ENCODE results near the gene ADCY5.

The ADCY5 gene

DNA sequence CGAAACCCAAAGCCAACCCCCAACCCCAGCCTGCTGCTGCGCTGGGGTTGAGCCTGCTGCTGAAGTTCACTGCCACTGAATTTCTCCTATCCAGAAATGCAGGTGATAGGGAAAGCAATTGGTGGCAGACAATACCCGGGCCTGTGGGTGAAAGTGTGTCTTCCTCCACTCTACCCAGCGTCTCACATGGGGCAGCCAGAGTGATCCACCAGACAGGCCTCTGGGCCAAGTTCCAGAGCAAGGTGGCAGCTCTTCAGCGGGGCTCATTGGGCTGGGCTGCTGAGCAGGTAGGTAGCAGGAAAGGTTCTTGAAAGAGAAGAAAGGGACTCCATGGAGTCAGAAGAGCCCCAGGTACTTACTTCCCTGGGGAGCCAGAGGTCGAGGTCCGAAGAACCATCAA lies 6.0 kb downstream of the ADCY5 start:
- Histone ChIP-seq H3K4me3 (ENCODE audit: low read depth, low read length) (no peak overlapping the region), H3K9me3 (ENCODE audit: control insufficient read depth, insufficient read depth, low read length) (no peaks in the 10 kb centered on the region), H3K27me3 (ENCODE audit: control insufficient read depth, insufficient read depth, low read length) (peaks cover 20% of the 10 kb centered on the region), H3K36me3 (ENCODE audit: control insufficient read depth, insufficient read depth, low read length) (no peaks in the 10 kb centered on the region), H3K4me1 (ENCODE audit: control insufficient read depth, insufficient read depth, low read length) (peaks cover 4% of the 10 kb centered on the region), H3K9ac (ENCODE audit: low read depth, low read length) (no peak overlapping the region)

DNA sequence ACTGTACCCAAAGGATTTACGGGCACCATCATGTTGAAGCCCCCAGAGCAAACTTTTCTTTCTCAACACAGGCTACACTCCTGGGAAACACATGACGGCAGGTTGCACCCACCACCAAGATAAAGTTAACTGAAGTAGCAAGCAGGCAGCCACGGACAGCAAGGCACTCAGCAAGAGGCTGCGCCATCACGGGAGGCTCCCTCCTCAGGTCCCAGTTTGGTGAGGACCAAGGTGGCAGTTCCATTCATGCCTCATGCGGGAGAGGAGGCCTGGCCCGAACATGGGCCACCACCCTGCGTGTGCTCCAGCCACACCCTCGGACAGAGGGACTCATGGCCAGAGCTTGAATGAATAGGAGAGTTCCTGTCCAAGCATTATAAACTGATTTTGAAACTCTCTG lies 6.8 kb downstream of the ADCY5 start:
- no peak overlapping the region for H3K4me3 ChIP-seq (ENCODE audit: low read depth, low read length)
- no peaks in the 10 kb centered on the region for H3K9me3 ChIP-seq (ENCODE audit: control insufficient read depth, insufficient read depth, low read length)
- H3K27me3 ChIP-seq (ENCODE audit: control insufficient read depth, insufficient read depth, low read length), result peaks cover 14% of the 10 kb centered on the region
- H3K36me3 ChIP-seq (ENCODE audit: control insufficient read depth, insufficient read depth, low read length), result no peaks in the 10 kb centered on the region
- peaks cover 4% of the 10 kb centered on the region for H3K4me1 ChIP-seq (ENCODE audit: control insufficient read depth, insufficient read depth, low read length)
- no peak overlapping the region for H3K9ac ChIP-seq (ENCODE audit: low read depth, low read length)

DNA sequence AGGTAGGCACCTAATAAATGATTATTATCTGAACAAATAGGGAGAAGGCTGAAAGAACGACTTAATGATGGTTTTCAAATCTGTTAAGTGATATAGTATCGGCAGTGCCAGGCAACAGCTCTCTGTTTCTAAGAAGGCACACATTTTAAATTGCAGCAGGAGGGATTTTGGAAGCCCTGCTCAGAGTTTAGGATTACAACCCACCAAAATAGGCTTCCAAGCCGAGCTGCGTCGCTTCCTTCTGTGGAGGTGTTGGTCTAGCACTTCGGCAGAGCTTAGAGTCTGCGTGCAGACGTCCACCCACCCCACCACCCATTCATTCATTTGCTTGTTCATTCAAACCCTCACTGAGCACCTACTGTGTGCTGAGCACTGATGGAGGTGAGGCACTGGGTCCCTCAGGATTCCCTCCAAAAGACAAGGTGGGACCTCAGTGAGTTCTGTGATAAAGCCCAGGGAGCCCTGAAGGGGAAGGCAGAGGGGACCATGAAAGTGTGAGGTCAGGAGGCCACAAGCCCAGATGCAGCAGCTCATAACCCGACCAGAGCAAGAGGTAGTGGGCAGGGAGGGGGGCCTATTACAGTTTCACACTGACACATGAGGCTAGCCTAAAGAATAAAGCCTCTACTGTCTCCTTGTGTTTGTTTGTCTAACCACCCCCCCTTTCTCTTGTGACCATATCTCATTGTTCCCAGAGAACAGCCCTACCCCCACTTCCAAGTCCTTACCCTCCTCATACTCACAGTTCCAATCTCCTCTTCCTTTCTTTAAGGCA lies 8.9 kb downstream of the ADCY5 start:
- Histone ChIP-seq H3K4me3 (ENCODE audit: low read depth, low read length) (no peak overlapping the region), H3K36me3 (ENCODE audit: control insufficient read depth, insufficient read depth, low read length) (no peaks in the 10 kb centered on the region), H3K9me3 (ENCODE audit: control insufficient read depth, insufficient read depth, low read length) (no peaks in the 10 kb centered on the region), H3K9ac (ENCODE audit: low read depth, low read length) (no peak overlapping the region), H3K27me3 (ENCODE audit: control insufficient read depth, insufficient read depth, low read length) (no peaks in the 10 kb centered on the region), H3K4me1 (ENCODE audit: control insufficient read depth, insufficient read depth, low read length) (peaks cover 2% of the 10 kb centered on the region)

DNA sequence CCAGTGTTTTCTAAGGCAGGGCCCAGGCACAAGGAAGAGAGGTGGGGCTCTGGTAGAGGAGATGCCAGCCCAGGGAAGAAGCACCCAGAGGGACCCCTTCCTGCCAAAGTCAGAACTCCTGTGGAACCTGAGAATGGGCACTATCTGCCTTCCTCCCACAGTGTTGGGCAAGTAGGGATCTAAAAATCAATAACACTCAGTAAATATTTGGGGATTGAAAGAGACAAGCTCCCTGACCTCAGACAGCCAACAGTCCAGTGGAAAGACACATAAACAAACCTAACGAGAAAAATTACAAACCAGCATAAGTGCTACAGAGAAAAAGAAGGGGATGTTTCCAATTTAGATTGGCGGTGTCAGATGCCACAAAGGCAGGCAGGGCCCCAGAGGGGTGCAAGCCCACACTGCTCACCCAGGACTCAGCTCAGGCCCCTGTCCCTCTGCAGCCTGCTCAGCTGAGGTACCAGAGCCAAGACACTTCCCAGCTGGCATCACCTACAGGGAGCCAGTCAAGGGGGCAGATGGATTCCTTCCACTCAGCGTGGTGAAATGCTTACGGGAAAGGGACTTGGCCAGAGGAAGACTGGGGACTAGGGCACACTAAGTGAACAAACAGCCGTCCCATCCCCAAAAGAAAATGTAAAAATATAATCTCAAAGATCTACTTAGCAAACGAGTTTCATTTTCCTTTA lies 15.9 kb downstream of the ADCY5 start:
- H3K36me3 ChIP-seq (ENCODE audit: control insufficient read depth, insufficient read depth, low read length), result no peaks in the 10 kb centered on the region
- no peaks in the 10 kb centered on the region for H3K4me1 ChIP-seq (ENCODE audit: control insufficient read depth, insufficient read depth, low read length)
- H3K9ac ChIP-seq (ENCODE audit: low read depth, low read length), result no peak overlapping the region
- H3K27me3 ChIP-seq (ENCODE audit: control insufficient read depth, insufficient read depth, low read length), result no peaks in the 10 kb centered on the region
- H3K9me3 ChIP-seq (ENCODE audit: control insufficient read depth, insufficient read depth, low read length), result no peaks in the 10 kb centered on the region
- H3K4me3 ChIP-seq (ENCODE audit: low read depth, low read length), result no peak overlapping the region

DNA sequence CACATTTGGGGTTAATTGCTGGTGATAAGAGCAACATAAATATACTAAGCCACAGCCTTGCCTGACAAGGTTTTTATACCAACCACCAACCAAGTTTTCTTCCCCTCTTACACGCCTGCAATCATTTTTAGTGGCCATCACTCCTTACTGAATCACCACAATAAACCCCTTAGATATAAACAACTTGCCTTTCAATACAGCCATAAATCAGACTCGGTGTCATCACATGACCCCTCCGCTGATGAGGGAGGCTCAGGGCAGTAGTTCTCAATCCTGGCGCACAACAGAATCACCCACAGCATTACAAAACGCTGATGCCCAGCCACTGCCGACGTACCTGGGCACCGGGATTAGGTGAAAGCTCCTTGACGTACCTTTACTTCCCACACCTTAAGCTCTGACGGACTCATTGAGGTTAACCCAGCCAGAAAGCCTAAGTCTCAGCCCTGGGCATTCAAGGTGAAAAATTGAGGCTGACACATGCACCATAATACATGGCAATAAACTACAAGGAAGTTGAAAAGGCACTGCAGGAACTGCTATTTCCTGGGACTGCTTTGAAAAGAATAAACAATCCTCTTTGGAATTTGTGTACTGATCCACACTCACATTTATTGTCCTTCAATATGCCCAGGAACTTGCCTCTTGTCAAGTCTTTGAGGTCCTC lies 17.1 kb downstream of the ADCY5 start:
- Histone ChIP-seq H3K36me3 (ENCODE audit: control insufficient read depth, insufficient read depth, low read length) (no peaks in the 10 kb centered on the region), H3K27me3 (ENCODE audit: control insufficient read depth, insufficient read depth, low read length) (no peaks in the 10 kb centered on the region), H3K9me3 (ENCODE audit: control insufficient read depth, insufficient read depth, low read length) (no peaks in the 10 kb centered on the region), H3K9ac (ENCODE audit: low read depth, low read length) (no peak overlapping the region), H3K4me1 (ENCODE audit: control insufficient read depth, insufficient read depth, low read length) (no peaks in the 10 kb centered on the region), H3K4me3 (ENCODE audit: low read depth, low read length) (no peak overlapping the region)

DNA sequence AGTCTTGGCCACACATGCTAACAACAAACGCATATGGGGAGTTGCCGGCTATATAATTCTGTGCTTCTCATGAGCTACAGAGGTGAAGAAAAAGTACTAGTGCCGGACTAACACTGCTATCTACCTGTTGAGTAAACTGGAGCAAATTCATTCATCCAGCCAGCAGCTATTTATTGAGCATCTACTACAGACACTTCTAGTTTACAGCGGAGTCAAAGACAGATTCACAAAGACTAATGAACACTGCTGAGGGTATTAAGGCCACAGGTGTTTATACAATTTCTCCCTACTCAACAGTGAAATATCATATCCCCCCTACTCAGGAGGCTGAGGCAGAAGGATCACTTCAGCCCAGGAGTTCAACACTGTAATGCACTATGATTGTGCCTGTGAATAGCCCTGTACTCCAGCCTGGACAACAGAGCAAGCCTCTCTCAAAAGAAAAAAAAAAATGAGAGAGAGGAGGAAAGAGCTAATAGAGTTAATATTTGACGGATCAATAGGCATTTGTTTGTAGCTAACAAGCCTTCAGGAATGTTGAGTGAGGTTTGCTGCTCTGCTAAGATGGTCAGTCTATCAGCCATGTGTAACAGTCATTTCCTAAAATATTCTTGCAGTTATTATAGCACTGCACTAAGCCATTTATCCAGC lies 17.8 kb downstream of the ADCY5 start:
- Histone ChIP-seq H3K27me3 (ENCODE audit: control insufficient read depth, insufficient read depth, low read length) (no peaks in the 10 kb centered on the region), H3K9me3 (ENCODE audit: control insufficient read depth, insufficient read depth, low read length) (no peaks in the 10 kb centered on the region), H3K9ac (ENCODE audit: low read depth, low read length) (no peak overlapping the region), H3K4me1 (ENCODE audit: control insufficient read depth, insufficient read depth, low read length) (no peaks in the 10 kb centered on the region), H3K4me3 (ENCODE audit: low read depth, low read length) (no peak overlapping the region), H3K36me3 (ENCODE audit: control insufficient read depth, insufficient read depth, low read length) (no peaks in the 10 kb centered on the region)

DNA sequence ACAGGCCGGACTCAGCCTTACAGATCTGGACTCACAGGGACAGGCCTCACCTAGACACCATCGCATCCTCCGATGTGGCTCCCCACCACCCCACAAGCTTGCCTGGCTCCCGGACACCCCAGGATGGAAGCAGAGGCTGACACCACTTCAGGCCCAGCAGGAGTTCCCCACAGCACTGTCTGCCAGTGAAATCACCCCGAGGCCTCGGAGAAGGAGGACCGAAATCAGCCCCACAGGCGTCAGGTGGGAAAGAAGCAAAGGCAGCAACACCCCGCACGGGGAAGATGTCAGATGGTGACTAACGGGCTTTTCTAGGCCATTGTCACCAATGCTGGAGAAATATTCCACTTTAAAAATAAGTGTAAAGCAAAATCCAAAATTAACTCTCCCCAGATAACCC lies 18.6 kb downstream of the ADCY5 start:
- no peaks in the 10 kb centered on the region for H3K9me3 ChIP-seq (ENCODE audit: control insufficient read depth, insufficient read depth, low read length)
- no peak overlapping the region for H3K9ac ChIP-seq (ENCODE audit: low read depth, low read length)
- no peaks in the 10 kb centered on the region for H3K4me1 ChIP-seq (ENCODE audit: control insufficient read depth, insufficient read depth, low read length)
- no peak overlapping the region for H3K4me3 ChIP-seq (ENCODE audit: low read depth, low read length)
- H3K36me3 ChIP-seq (ENCODE audit: control insufficient read depth, insufficient read depth, low read length), result no peaks in the 10 kb centered on the region
- no peaks in the 10 kb centered on the region for H3K27me3 ChIP-seq (ENCODE audit: control insufficient read depth, insufficient read depth, low read length)

DNA sequence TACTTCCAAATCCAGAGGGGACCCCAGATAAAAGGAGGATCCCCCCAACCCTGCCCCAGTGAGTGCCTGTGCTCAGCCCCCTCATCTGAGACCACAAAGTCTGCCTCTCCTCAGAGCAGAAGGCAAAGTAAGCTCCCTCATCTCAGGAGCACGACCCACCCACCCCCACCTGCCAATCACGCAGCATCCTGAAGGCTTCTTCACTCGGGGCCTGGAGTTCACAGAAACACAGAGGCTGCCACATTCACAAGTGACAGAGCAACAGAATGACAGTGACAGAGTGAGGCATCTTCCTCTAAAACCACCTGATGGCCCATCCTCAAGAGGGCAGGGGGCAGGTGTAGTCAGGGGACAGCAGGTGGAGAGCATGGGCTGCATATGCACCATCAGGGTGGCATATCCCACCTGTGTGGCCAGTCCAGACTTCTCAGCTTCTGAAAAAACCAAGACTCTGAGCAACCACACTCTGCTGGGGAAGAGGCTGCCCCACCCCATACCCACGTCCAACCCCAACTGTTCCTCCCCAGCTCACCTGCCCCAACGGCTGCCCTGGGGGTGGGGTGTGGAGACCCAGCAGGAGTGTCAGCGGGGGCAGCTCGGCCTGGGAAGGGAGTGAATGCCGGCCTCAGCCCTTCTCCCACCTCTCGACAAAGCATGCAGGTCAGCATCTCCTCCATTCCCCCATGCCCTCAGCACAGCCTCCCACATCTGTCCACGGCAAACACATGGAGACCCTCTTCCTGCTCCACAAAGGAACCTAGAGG lies 19.3 kb downstream of the ADCY5 start:
- Histone ChIP-seq H3K9ac (ENCODE audit: low read depth, low read length) (no peak overlapping the region), H3K4me1 (ENCODE audit: control insufficient read depth, insufficient read depth, low read length) (no peaks in the 10 kb centered on the region), H3K27me3 (ENCODE audit: control insufficient read depth, insufficient read depth, low read length) (no peaks in the 10 kb centered on the region), H3K9me3 (ENCODE audit: control insufficient read depth, insufficient read depth, low read length) (no peaks in the 10 kb centered on the region), H3K4me3 (ENCODE audit: low read depth, low read length) (no peak overlapping the region), H3K36me3 (ENCODE audit: control insufficient read depth, insufficient read depth, low read length) (no peaks in the 10 kb centered on the region)

DNA sequence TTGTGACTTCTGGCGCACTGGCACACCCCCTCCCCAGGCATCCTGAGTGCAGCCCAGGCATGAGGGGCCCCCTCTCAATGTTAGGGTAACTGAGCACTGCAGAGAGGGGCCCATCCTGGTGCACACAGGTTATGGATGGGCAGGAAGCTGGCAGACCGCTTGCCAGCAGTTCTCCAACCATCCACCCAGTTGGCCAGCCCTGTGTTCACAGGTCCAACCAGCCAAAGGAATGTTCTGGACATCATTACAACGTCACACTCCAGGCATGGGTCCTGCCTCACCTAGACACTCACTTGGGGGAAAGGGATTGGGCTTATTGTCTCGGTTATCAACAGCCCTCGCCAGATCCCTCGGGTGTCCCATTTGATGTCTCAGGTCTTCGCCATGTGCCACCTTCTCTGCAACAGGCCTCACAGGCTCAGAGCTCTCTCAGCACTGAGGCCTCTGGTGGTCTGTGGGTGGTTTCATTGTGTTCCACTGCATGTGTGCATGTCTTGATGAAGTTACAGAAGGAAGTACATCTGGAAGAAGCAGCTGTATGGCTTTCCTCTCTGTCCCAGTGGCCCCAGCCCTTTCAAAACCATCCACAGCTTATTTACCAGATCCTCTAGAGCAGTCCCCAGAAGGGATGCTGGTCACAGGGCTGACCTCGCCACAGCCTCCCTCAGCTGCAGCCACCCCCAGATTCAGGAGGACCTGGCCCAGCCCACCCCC lies 23.7 kb downstream of the ADCY5 start:
- Histone ChIP-seq H3K27me3 (ENCODE audit: control insufficient read depth, insufficient read depth, low read length) (no peaks in the 10 kb centered on the region), H3K9me3 (ENCODE audit: control insufficient read depth, insufficient read depth, low read length) (no peaks in the 10 kb centered on the region), H3K36me3 (ENCODE audit: control insufficient read depth, insufficient read depth, low read length) (no peaks in the 10 kb centered on the region), H3K4me1 (ENCODE audit: control insufficient read depth, insufficient read depth, low read length) (no peaks in the 10 kb centered on the region), H3K9ac (ENCODE audit: low read depth, low read length) (no peak overlapping the region), H3K4me3 (ENCODE audit: low read depth, low read length) (no peak overlapping the region)

DNA sequence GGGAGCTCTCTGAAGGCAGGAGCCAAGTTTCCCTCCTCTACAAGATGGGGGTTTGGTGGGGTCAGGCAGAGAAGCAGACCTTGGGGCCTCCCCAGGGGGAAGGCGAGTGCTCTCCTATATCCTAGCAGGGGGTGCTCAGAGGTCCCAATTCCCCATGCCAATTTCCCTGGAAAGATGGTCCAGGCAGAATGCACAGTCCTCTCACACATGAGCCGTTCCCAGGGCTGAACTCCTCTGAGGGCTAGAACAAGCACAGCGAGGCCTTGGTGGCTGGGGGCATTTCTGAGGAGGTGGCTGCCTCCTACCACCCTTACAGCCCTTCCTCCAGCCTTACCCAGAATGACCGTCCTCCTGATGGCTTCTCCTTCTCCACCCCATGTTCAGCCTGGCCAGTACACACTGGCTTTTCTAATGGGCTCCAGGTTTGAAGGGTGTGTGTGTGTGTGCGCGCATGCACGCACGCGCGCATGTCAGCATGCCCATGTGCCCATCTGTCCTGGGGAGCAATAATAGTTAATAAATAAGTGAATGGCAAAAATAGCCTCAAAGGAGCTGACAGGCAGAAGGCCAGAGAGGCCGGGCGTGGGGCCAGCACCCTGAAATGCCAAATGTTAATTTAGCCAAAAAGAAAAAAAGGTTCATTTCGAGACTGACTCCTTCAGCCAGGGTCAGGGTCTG lies 24.4 kb downstream of the ADCY5 start:
- no peak overlapping the region for H3K4me3 ChIP-seq (ENCODE audit: low read depth, low read length)
- no peaks in the 10 kb centered on the region for H3K36me3 ChIP-seq (ENCODE audit: control insufficient read depth, insufficient read depth, low read length)
- H3K9ac ChIP-seq (ENCODE audit: low read depth, low read length), result no peak overlapping the region
- no peaks in the 10 kb centered on the region for H3K4me1 ChIP-seq (ENCODE audit: control insufficient read depth, insufficient read depth, low read length)
- H3K27me3 ChIP-seq (ENCODE audit: control insufficient read depth, insufficient read depth, low read length), result no peaks in the 10 kb centered on the region
- H3K9me3 ChIP-seq (ENCODE audit: control insufficient read depth, insufficient read depth, low read length), result no peaks in the 10 kb centered on the region

Data from iPS-15b (cell line).